Sigmoid colon (tissue), 7 donors: Measurements from ENCODE around the gene FANK1. TPM values are rescaled to one million over a fixed set of nuclear protein-coding genes. Genes with fewer than 3 reads are reported as not detected.

Experiments used
- DNase-seq: peaks from one replicate; pipeline ENCODE4 v3.0.0-alpha.2; 2019
- H3K27ac ChIP-seq, 4 donors: fragments of 200-600 bp; sonication (generic); one replicate each; pipeline ENCODE4 v1.5.1; 2016 to 2019; ENCODE audit warnings: mild to moderate bottlenecking in 1 of 4
- H3K27me3 ChIP-seq, 3 donors: fragments of 200-600 bp; sonication (generic); one replicate each; pipeline ENCODE4 v1.5.1; 2019; ENCODE audit warnings: mild to moderate bottlenecking in 1 of 3
- H3K36me3 ChIP-seq, 4 donors: fragments of 200-600 bp; sonication (generic); one replicate each; pipeline ENCODE4 v1.5.1; 2016 to 2019
- H3K4me1 ChIP-seq, 4 donors: fragments of 200-600 bp; sonication (generic); one replicate each; pipeline ENCODE4 v1.5.1; 2017 to 2019
- H3K4me3 ChIP-seq, 4 donors: fragments of 200-600 bp; sonication (generic); one replicate each; pipeline ENCODE4 v1.5.1; 2017 to 2019; ENCODE audit warnings: mild to moderate bottlenecking in 2 of 4, moderate library complexity in 1 of 4
- H3K9me3 ChIP-seq, 4 donors: fragments of 200-600 bp in 3 of 4; sonication (generic) in 3 of 4; one replicate each; pipeline versions ENCODE4 v1.5.1 to v1.6.1; 2013 to 2019
- EP300 ChIP-seq, 4 donors: sonication (generic); formaldehyde crosslinking; IDR thresholded peaks; one replicate each; pipeline ENCODE4 v1.6.1; 2017; ENCODE audit warnings: antibody characterized with exemption in 4 of 4
- POLR2A ChIP-seq, 2 donors: fragments of 450-650 bp; IDR thresholded peaks; one replicate each; pipeline ENCODE4 v1.6.1; 2016; ENCODE audit warnings: antibody characterized with exemption in 2 of 2, mild to moderate bottlenecking in 2 of 2, moderate library complexity in 2 of 2
- POLR2AphosphoS5 ChIP-seq, 4 donors: sonication (generic); formaldehyde crosslinking; IDR thresholded peaks; one replicate each; pipeline ENCODE4 v1.6.1; 2017; ENCODE audit warnings: antibody characterized with exemption in 4 of 4
- WGBS, 2 donors: extraction: QIAGEN DNeasy Blood & Tissue Kit; methylation state at CpG; one replicate each; pipeline ENCODE4 v1.1.7; 2013; 5-methylcytosine and 5-hydroxymethylcytosine counted together
- intact Hi-C: fragments of 100-400 bp; cut with DNase I; formaldehyde crosslinking; loops from one replicate; pipeline ENCODE4 v1.15.1; 2023
- polyA plus RNA-seq, 3 donors: library from polyadenylated mRNA; stranded (reverse); fragments of 200-250 nt; gene quantifications; one replicate each; pipeline ENCODE4 v1.2.3, GENCODE V29; 2013
- total RNA-seq, 4 donors: library from RNA; depleted of rRNA; stranded (reverse); fragments of >200 nt; gene quantifications; one replicate each; pipeline ENCODE4 v1.1.0, GENCODE V29; 2016
- TF ChIP-seq, protein P1 (sequence below), 4 experiments: fragments of 450-650 bp in 3 of 4; fragments of 200-600 bp in 1 of 4; IDR thresholded peaks; one replicate each; pipeline ENCODE4 v1.5.1; 2016 to 2019; ENCODE audit warnings: antibody characterized with exemption in 4 of 4, mild to moderate bottlenecking in 3 of 4, moderate library complexity in 2 of 4
- donor health status: healthy with polysubstance abuse.
- donor health status: Bipolar disorder and iron deficiency.
- donor health status: healthy.

The FANK1 gene
- total and polyA plus RNA-seq, 7 donors = 0.71 to 12.6 (median 3.5) TPM; not detected in 1

DNA sequence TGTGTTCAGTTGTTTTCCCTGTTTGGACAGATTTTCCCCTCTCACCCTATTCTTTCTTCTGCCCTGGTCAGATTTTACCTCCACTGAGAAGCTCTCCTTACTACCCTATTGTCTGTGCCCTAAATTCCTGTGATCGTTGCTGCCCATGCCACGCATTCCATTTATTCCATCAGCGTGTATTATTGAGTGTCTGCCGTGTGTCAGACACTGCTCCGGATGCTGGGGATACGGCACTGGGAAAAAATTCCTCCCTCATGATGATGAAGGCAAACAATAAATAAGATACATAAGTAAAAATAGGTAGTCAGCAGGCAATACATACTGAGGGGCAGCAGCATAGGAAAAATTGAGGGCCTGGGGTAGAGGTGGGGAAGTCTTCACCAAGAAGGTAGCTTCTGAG lies 86.8 kb downstream of the FANK1 start:
- WGBS, 2 donors = 79 to 81% methylated on average over 6 of the region's 6 CpGs
- no peak overlapping the region for H3K4me3 ChIP-seq
- no peaks in the 10 kb centered on the region for H3K9me3 ChIP-seq
- H3K27ac ChIP-seq = no peak overlapping the region
- DNase-seq = no peak
- H3K27me3 ChIP-seq = no peaks in the 10 kb centered on the region
- no peaks in the 10 kb centered on the region for H3K4me1 ChIP-seq
- intact Hi-C loops = loop anchor here (5.0 to 10.0 kb wide), 4 partner anchors 402 to 1869 kb away; partner anchors contain the start of gene ADAM12
- H3K36me3 ChIP-seq = no peaks in the 10 kb centered on the region
- no peak for TF ChIP-seq EP300 (IDR thresholded peaks at IDR 0.05)
- no peak for TF ChIP-seq POLR2A (IDR thresholded peaks at IDR 0.05)
- TF ChIP-seq, protein P1, sequence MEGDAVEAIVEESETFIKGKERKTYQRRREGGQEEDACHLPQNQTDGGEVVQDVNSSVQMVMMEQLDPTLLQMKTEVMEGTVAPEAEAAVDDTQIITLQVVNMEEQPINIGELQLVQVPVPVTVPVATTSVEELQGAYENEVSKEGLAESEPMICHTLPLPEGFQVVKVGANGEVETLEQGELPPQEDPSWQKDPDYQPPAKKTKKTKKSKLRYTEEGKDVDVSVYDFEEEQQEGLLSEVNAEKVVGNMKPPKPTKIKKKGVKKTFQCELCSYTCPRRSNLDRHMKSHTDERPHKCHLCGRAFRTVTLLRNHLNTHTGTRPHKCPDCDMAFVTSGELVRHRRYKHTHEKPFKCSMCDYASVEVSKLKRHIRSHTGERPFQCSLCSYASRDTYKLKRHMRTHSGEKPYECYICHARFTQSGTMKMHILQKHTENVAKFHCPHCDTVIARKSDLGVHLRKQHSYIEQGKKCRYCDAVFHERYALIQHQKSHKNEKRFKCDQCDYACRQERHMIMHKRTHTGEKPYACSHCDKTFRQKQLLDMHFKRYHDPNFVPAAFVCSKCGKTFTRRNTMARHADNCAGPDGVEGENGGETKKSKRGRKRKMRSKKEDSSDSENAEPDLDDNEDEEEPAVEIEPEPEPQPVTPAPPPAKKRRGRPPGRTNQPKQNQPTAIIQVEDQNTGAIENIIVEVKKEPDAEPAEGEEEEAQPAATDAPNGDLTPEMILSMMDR (IDR thresholded peaks at IDR 0.05) = no peak
- TF ChIP-seq POLR2AphosphoS5 (IDR thresholded peaks at IDR 0.05) = no peak

DNA sequence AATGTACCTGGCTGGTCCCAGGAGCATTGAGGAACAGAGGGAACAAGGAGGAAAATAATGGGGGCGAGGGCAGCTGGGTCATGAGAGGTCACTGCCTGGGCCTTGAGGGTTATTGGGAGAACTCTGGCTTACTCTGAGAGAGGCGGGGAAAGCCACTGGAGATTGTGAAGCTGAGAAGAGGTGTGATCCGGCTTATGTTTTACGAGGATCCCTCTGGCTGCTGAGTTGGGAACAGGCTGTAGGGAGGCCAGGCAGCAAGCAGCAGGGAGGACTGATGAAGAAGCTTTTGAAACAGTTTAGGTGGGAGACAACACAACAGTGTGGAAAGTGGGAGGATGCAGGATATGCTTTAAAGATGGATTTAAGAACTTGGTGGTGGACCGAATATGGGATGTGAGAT lies 87.3 kb downstream of the FANK1 start:
- H3K9me3 ChIP-seq = no peaks in the 10 kb centered on the region
- no peaks in the 10 kb centered on the region for H3K4me1 ChIP-seq
- H3K27me3 ChIP-seq = no peaks in the 10 kb centered on the region
- 84 to 91% methylated on average over 5 of the region's 5 CpGs for WGBS, 2 donors
- DNase-seq = no peak
- intact Hi-C loops = loop anchor here (5.0 to 10.0 kb wide), 4 partner anchors 401 to 1869 kb away; partner anchors contain the start of gene ADAM12
- no peaks in the 10 kb centered on the region for H3K36me3 ChIP-seq
- TF ChIP-seq, protein P1 (IDR thresholded peaks at IDR 0.05) = no peak
- TF ChIP-seq EP300 (IDR thresholded peaks at IDR 0.05) = no peak
- TF ChIP-seq POLR2AphosphoS5 (IDR thresholded peaks at IDR 0.05) = no peak
- TF ChIP-seq POLR2A (IDR thresholded peaks at IDR 0.05) = no peak
- H3K4me3 ChIP-seq = no peak overlapping the region
- no peak overlapping the region for H3K27ac ChIP-seq

DNA sequence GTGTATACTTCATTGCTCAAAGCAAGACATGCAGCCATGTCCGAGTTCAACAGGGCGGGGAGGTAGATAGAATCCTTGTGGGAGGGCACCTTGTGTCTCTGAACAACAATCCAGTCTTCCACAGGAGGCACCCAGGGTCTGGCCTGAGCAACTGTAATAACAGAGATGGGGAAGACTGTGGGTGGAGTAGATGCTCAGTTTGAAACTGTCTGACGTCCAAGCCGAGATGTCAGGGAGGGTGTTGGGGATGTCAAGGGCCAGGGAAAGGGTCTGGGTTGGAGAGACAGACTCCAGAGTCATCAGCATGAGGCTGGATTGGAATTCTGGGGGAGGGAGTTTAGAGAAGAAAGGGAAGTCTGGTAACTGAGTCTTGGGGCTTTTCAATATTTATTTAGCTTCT lies 88.0 kb downstream of the FANK1 start:
- no peak overlapping the region for H3K4me3 ChIP-seq
- intact Hi-C loops = loop anchor here (5.0 to 10.0 kb wide), 4 partner anchors 400 to 1868 kb away; partner anchors contain the start of gene ADAM12
- TF ChIP-seq POLR2A (IDR thresholded peaks at IDR 0.05) (no peak), EP300 (IDR thresholded peaks at IDR 0.05) (no peak), POLR2AphosphoS5 (IDR thresholded peaks at IDR 0.05) (no peak)
- TF ChIP-seq, protein P1 (IDR thresholded peaks at IDR 0.05) = no peak
- DNase-seq = no peak
- H3K9me3 ChIP-seq = no peaks in the 10 kb centered on the region
- no peaks in the 10 kb centered on the region for H3K27me3 ChIP-seq
- H3K27ac ChIP-seq = no peak overlapping the region
- no peaks in the 10 kb centered on the region for H3K36me3 ChIP-seq
- WGBS, 2 donors = 77 to 79% methylated on average over 4 of the region's 4 CpGs
- no peaks in the 10 kb centered on the region for H3K4me1 ChIP-seq

DNA sequence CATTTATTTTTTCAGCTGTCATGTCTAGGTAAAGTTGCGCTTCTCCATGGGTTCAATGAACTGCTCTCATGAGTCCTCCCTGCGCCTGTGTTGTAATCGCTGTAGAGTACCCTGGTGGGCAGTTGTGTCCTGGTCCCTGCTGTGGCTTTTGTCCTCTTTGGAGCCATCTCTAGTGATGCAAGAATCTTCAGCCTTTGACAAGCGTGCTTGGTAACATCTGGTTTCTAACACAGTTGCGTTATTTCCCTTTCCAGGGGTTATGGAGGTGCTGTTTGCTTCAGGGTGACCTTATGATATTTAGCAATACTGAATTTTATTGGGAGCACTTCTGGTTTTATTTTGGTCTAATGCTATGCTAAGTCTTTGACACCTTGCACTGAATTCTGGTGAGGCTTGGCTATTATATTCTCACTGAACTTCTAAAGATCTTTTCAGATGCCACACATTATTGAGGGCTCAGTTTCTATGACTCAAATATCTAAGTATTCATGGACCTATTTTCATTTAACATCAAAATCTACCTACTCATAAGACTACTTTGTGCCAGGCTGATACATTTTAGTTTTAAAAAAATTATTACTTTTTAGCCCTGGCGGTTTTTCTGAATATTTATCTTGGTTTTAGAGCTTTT lies 88.6 kb downstream of the FANK1 start:
- DNase-seq = no peak
- no peaks in the 10 kb centered on the region for H3K4me1 ChIP-seq
- intact Hi-C loops = loop anchor here (5.0 to 10.0 kb wide), 4 partner anchors 400 to 1867 kb away; partner anchors contain the start of gene ADAM12
- no peaks in the 10 kb centered on the region for H3K9me3 ChIP-seq
- 85% methylated on average over 6 of the region's 6 CpGs for WGBS, 2 donors
- no peaks in the 10 kb centered on the region for H3K36me3 ChIP-seq
- H3K4me3 ChIP-seq = no peak overlapping the region
- H3K27ac ChIP-seq = no peak overlapping the region
- no peaks in the 10 kb centered on the region for H3K27me3 ChIP-seq
- TF ChIP-seq, protein P1 (IDR thresholded peaks at IDR 0.05) = no peak
- TF ChIP-seq POLR2A (IDR thresholded peaks at IDR 0.05) (no peak), POLR2AphosphoS5 (IDR thresholded peaks at IDR 0.05) (no peak), EP300 (IDR thresholded peaks at IDR 0.05) (no peak)
